ENCODE results near the gene CACNA2D3.

The CACNA2D3 gene

GRCh38 chr3:55094676-55095075 is 972.3 kb downstream of the CACNA2D3 start:
- TF ChIP-seq EZH2phosphoT487 (IDR thresholded peaks at IDR 0.05; ENCODE audit: low read length) (no peak), EZH2 (optimal IDR thresholded peaks at IDR 0.05; ENCODE audit: low read depth, low read length) (no peak), CTCF (IDR thresholded peaks at IDR 0.05; ENCODE audit: low read length) (no peak)
- Histone ChIP-seq H3F3A (ENCODE audit: insufficient read depth, low read length) (no peaks in the 10 kb centered on the region), H3K9ac (ENCODE audit: low read length) (no peak overlapping the region), H3K4me3 (ENCODE audit: low read length) (no peak overlapping the region), H3K27me3 (replicated peaks; ENCODE audit: insufficient read depth, low read length) (no peaks in the 10 kb centered on the region), H3K9me3 (replicated peaks; ENCODE audit: insufficient read depth, low read length) (no peaks in the 10 kb centered on the region), H3K79me2 (ENCODE audit: low read length) (no peaks in the 10 kb centered on the region), H3K9me2 (replicated peaks; ENCODE audit: insufficient read depth, low read length) (no peaks in the 10 kb centered on the region), H2AFZ (ENCODE audit: low read length) (no peak overlapping the region), H4K20me1 (ENCODE audit: insufficient read depth, low read length) (no peaks in the 10 kb centered on the region), H3K36me3 (replicated peaks; ENCODE audit: insufficient read depth, low read length) (no peaks in the 10 kb centered on the region), H3K4me2 (ENCODE audit: low read depth, low read length) (no peak overlapping the region), H3K27ac (ENCODE audit: low read length) (no peak overlapping the region), H3K4me1 (ENCODE audit: low read length) (no peaks in the 10 kb centered on the region)
- no peak for DNase-seq

- no peaks in the 10 kb centered on the region for H3K4me1 ChIP-seq (ENCODE audit: low read length)
Observed at GRCh38 chr3:55097441-55097840, 975.1 kb downstream of the CACNA2D3 start.

GRCh38 chr3:55105647-55106046 is 983.3 kb downstream of the CACNA2D3 start:
- Histone ChIP-seq H3K4me3 (ENCODE audit: low read length) (no peak overlapping the region), H3K4me2 (ENCODE audit: low read depth, low read length) (no peak overlapping the region), H2AFZ (ENCODE audit: low read length) (no peak overlapping the region), H3K4me1 (ENCODE audit: low read length) (no peaks in the 10 kb centered on the region), H3K27me3 (replicated peaks; ENCODE audit: insufficient read depth, low read length) (no peaks in the 10 kb centered on the region), H3F3A (ENCODE audit: insufficient read depth, low read length) (no peaks in the 10 kb centered on the region), H3K9ac (ENCODE audit: low read length) (no peak overlapping the region), H3K9me3 (replicated peaks; ENCODE audit: insufficient read depth, low read length) (no peaks in the 10 kb centered on the region), H3K9me2 (replicated peaks; ENCODE audit: insufficient read depth, low read length) (no peaks in the 10 kb centered on the region), H4K20me1 (ENCODE audit: insufficient read depth, low read length) (no peaks in the 10 kb centered on the region), H3K27ac (ENCODE audit: low read length) (no peak overlapping the region), H3K79me2 (ENCODE audit: low read length) (no peaks in the 10 kb centered on the region), H3K36me3 (replicated peaks; ENCODE audit: insufficient read depth, low read length) (no peaks in the 10 kb centered on the region)
- no peak for TF ChIP-seq EZH2phosphoT487 (IDR thresholded peaks at IDR 0.05; ENCODE audit: low read length)
- TF ChIP-seq CTCF (IDR thresholded peaks at IDR 0.05; ENCODE audit: low read length) = no peak
- TF ChIP-seq EZH2 (optimal IDR thresholded peaks at IDR 0.05; ENCODE audit: low read depth, low read length) = no peak
- DNase-seq = no peak

More at GRCh38 chr3:55097441-55097840, 975.1 kb downstream of the CACNA2D3 start:
- no peaks in the 10 kb centered on the region for H4K20me1 ChIP-seq (ENCODE audit: insufficient read depth, low read length)
- no peaks in the 10 kb centered on the region for H3K9me2 ChIP-seq (replicated peaks; ENCODE audit: insufficient read depth, low read length)
- H3K4me2 ChIP-seq (ENCODE audit: low read depth, low read length) = no peak overlapping the region
- H3K27me3 ChIP-seq (replicated peaks; ENCODE audit: insufficient read depth, low read length) = no peaks in the 10 kb centered on the region
- no peak overlapping the region for H2AFZ ChIP-seq (ENCODE audit: low read length)
- no peak for TF ChIP-seq EZH2phosphoT487 (IDR thresholded peaks at IDR 0.05; ENCODE audit: low read length)
- TF ChIP-seq EZH2 (optimal IDR thresholded peaks at IDR 0.05; ENCODE audit: low read depth, low read length) = no peak
- no peak for TF ChIP-seq CTCF (IDR thresholded peaks at IDR 0.05; ENCODE audit: low read length)
- DNase-seq = no peak
- H3K9ac ChIP-seq (ENCODE audit: low read length) = no peak overlapping the region
- no peaks in the 10 kb centered on the region for H3F3A ChIP-seq (ENCODE audit: insufficient read depth, low read length)
- no peak overlapping the region for H3K27ac ChIP-seq (ENCODE audit: low read length)
- H3K9me3 ChIP-seq (replicated peaks; ENCODE audit: insufficient read depth, low read length) = no peaks in the 10 kb centered on the region
- no peak overlapping the region for H3K4me3 ChIP-seq (ENCODE audit: low read length)
- no peaks in the 10 kb centered on the region for H3K36me3 ChIP-seq (replicated peaks; ENCODE audit: insufficient read depth, low read length)
- H3K79me2 ChIP-seq (ENCODE audit: low read length) = no peaks in the 10 kb centered on the region
